Measurements from ENCODE around the gene CCDC160. TPM values are rescaled to one million over a fixed set of nuclear protein-coding genes. Genes with fewer than 3 reads are reported as not detected.

The CCDC160 gene
- total RNA-seq, 1 donor from 2014 or later, result 2.4 TPM

- DNase-seq (ENCODE audit: extremely low spot score, unreplicated experiment), result no peak
- H3K27me3 Mint-ChIP-seq (ENCODE audit: unreplicated experiment), result no peaks in the 10 kb centered on the region
- peaks cover 83% of the 10 kb centered on the region for H3K4me1 Mint-ChIP-seq (ENCODE audit: unreplicated experiment)
- H3K36me3 Mint-ChIP-seq (ENCODE audit: unreplicated experiment), result peaks cover 3% of the 10 kb centered on the region
- TF ChIP-seq CTCF (IDR thresholded peaks at IDR 0.05), result no peak
- no peaks in the 10 kb centered on the region for H3K9me3 Mint-ChIP-seq (ENCODE audit: unreplicated experiment)
- H3K4me3 Mint-ChIP-seq (ENCODE audit: unreplicated experiment), result no peak overlapping the region
- peak overlapping the region; percentile 93 for H3K27ac Mint-ChIP-seq (ENCODE audit: unreplicated experiment)
Measured at GRCh38 chrX:134241960-134242619, 5.1 kb downstream of the CCDC160 start.

- H3K9me3 Mint-ChIP-seq (ENCODE audit: unreplicated experiment), result no peaks in the 10 kb centered on the region
- H3K27ac Mint-ChIP-seq (ENCODE audit: unreplicated experiment), result peak overlapping the region; percentile 93
- DNase-seq (ENCODE audit: extremely low spot score, unreplicated experiment), result no peak
- peak overlapping the region; percentile 60 for H3K4me3 Mint-ChIP-seq (ENCODE audit: unreplicated experiment)
- peaks cover 80% of the 10 kb centered on the region for H3K4me1 Mint-ChIP-seq (ENCODE audit: unreplicated experiment)
- H3K27me3 Mint-ChIP-seq (ENCODE audit: unreplicated experiment), result no peaks in the 10 kb centered on the region
- peaks cover 3% of the 10 kb centered on the region for H3K36me3 Mint-ChIP-seq (ENCODE audit: unreplicated experiment)
- no peak for TF ChIP-seq CTCF (IDR thresholded peaks at IDR 0.05)
Measured at GRCh38 chrX:134244043-134244442, 7.1 kb downstream of the CCDC160 start.

GRCh38 chrX:134246282-134246681 is 9.3 kb downstream of the CCDC160 start:
- Mint-ChIP-seq H3K27me3 (ENCODE audit: unreplicated experiment) (no peaks in the 10 kb centered on the region), H3K9me3 (ENCODE audit: unreplicated experiment) (peaks cover 4% of the 10 kb centered on the region), H3K4me3 (ENCODE audit: unreplicated experiment) (no peak overlapping the region), H3K36me3 (ENCODE audit: unreplicated experiment) (peaks cover 3% of the 10 kb centered on the region), H3K4me1 (ENCODE audit: unreplicated experiment) (peaks cover 70% of the 10 kb centered on the region), H3K27ac (ENCODE audit: unreplicated experiment) (peak overlapping the region; percentile 73)
- DNase-seq (ENCODE audit: extremely low spot score, unreplicated experiment), result no peak
- no peak for TF ChIP-seq CTCF (IDR thresholded peaks at IDR 0.05)

- no peaks in the 10 kb centered on the region for H3K27me3 Mint-ChIP-seq (ENCODE audit: unreplicated experiment)
- H3K4me1 Mint-ChIP-seq (ENCODE audit: unreplicated experiment), result peaks cover 59% of the 10 kb centered on the region
- H3K36me3 Mint-ChIP-seq (ENCODE audit: unreplicated experiment), result peaks cover 3% of the 10 kb centered on the region
Measured at GRCh38 chrX:134247492-134247891, 10.5 kb downstream of the CCDC160 start.

GRCh38 chrX:134249241-134249640 is 12.3 kb downstream of the CCDC160 start:
- no peak for TF ChIP-seq CTCF (IDR thresholded peaks at IDR 0.05)
- H3K4me1 Mint-ChIP-seq (ENCODE audit: unreplicated experiment), result peaks cover 47% of the 10 kb centered on the region
- H3K27ac Mint-ChIP-seq (ENCODE audit: unreplicated experiment), result no peak overlapping the region
- no peak for DNase-seq (ENCODE audit: extremely low spot score, unreplicated experiment)
- H3K4me3 Mint-ChIP-seq (ENCODE audit: unreplicated experiment), result no peak overlapping the region
- H3K9me3 Mint-ChIP-seq (ENCODE audit: unreplicated experiment), result peaks cover 4% of the 10 kb centered on the region
- H3K36me3 Mint-ChIP-seq (ENCODE audit: unreplicated experiment), result peaks cover 3% of the 10 kb centered on the region
- H3K27me3 Mint-ChIP-seq (ENCODE audit: unreplicated experiment), result no peaks in the 10 kb centered on the region

More at GRCh38 chrX:134247492-134247891, 10.5 kb downstream of the CCDC160 start:
- H3K27ac Mint-ChIP-seq (ENCODE audit: unreplicated experiment), result no peak overlapping the region
- peaks cover 4% of the 10 kb centered on the region for H3K9me3 Mint-ChIP-seq (ENCODE audit: unreplicated experiment)
- TF ChIP-seq CTCF (IDR thresholded peaks at IDR 0.05), result no peak
- H3K4me3 Mint-ChIP-seq (ENCODE audit: unreplicated experiment), result no peak overlapping the region
- DNase-seq (ENCODE audit: extremely low spot score, unreplicated experiment), result no peak

Measured in osteocyte (in vitro differentiated cells).